ENCODE results near the gene NEXMIF.

DNA sequence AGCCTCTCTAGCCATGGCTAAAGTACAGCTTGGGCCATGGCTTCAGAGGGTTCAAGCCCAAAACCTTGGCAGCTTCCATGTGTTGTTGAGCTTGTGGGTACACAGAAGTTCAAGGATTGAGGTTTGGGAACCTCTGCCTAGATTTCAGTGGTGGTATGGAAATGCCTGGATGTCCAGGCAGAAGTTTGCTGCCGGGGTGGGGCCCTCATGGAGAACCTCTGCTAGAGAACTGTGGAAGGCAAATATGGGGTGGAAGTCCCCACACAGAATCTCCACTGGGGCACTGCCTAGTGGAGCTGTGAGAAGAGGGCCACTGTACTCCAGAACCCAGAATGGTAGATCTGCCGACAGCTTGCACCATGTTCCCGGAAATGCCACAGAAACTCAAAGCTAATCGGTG, 59.5 kb downstream of the NEXMIF start:
- TF ChIP-seq CTCF (IDR thresholded peaks at IDR 0.05), result no peak
- TF ChIP-seq POLR2A (IDR thresholded peaks at IDR 0.05), result no peak
- no peak for TF ChIP-seq POLR2AphosphoS5 (IDR thresholded peaks at IDR 0.05)
